ENCODE results near the gene SRBD1.
A peak's percentile ranks its signal among the peaks of the same experiment; 100 is the strongest.

The SRBD1 gene

GRCh38 chr2:45611020-45611859 lies at the start of gene SRBD1:
SRBD1 (minus strand) TSS chr2:45611267; CDS start chr2:45605441, 5,826 bp downstream.
- peak; percentile 87 to 93 (median 88) for DNase-seq (ENCODE audit: low read depth in 3 of 3)

GRCh38 chr2:45654250-45654649 lies 43.2 kb upstream of the SRBD1 start:
- DNase-seq (ENCODE audit: low read depth in 3 of 3), result no peak

GRCh38 chr2:45653122-45653913 lies 42.3 kb upstream of the SRBD1 start:
- no peak for DNase-seq (ENCODE audit: low read depth in 3 of 3)

- peak in 1 of 3 donors; percentile 17 for DNase-seq (ENCODE audit: low read depth in 3 of 3)
Observed at GRCh38 chr2:45652090-45653031, 41.3 kb upstream of the SRBD1 start.

GRCh38 chr2:45651415-45652089 lies 40.5 kb upstream of the SRBD1 start, which contains the start of gene PRKCE:
PRKCE (plus strand) TSS chr2:45651675.
- peak; percentile 15 to 56 (median 27) for DNase-seq (ENCODE audit: low read depth in 3 of 3)

- DNase-seq (ENCODE audit: low read depth in 3 of 3), result peak; percentile 75 to 80 (median 76)
Observed at GRCh38 chr2:45650851-45651414, 39.9 kb upstream of the SRBD1 start.

GRCh38 chr2:45649858-45650811 lies 39.1 kb upstream of the SRBD1 start:
- peak; percentile 16 to 57 (median 18) for DNase-seq (ENCODE audit: low read depth in 3 of 3)

- DNase-seq (ENCODE audit: low read depth in 3 of 3), result no peak
Observed at GRCh38 chr2:45649462-45649857, 38.4 kb upstream of the SRBD1 start.

GRCh38 chr2:45648636-45649035 lies 37.6 kb upstream of the SRBD1 start:
- no peak for DNase-seq (ENCODE audit: low read depth in 3 of 3)

- no peak for DNase-seq (ENCODE audit: low read depth in 3 of 3)
Observed at GRCh38 chr2:45647986-45648520, 37.0 kb upstream of the SRBD1 start.

- no peak for DNase-seq (ENCODE audit: low read depth in 3 of 3)
Observed at GRCh38 chr2:45647356-45647755, 36.3 kb upstream of the SRBD1 start.

- DNase-seq (ENCODE audit: low read depth in 3 of 3), result no peak
Observed at GRCh38 chr2:45646289-45646688, 35.2 kb upstream of the SRBD1 start.

GRCh38 chr2:45643543-45644542 lies 32.8 kb upstream of the SRBD1 start:
- DNase-seq (ENCODE audit: low read depth in 3 of 3), result peak; percentile 29 to 71 (median 57)

- DNase-seq (ENCODE audit: low read depth in 3 of 3), result no peak
Observed at GRCh38 chr2:45643095-45643494, 32.0 kb upstream of the SRBD1 start.

- DNase-seq (ENCODE audit: low read depth in 3 of 3), result no peak
Observed at GRCh38 chr2:45640576-45640975, 29.5 kb upstream of the SRBD1 start.

- no peak for DNase-seq (ENCODE audit: low read depth in 3 of 3)
Observed at GRCh38 chr2:45637440-45637839, 26.4 kb upstream of the SRBD1 start.

GRCh38 chr2:45636008-45636407 lies 24.9 kb upstream of the SRBD1 start:
- no peak for DNase-seq (ENCODE audit: low read depth in 3 of 3)

- no peak for DNase-seq (ENCODE audit: low read depth in 3 of 3)
Observed at GRCh38 chr2:45634223-45634622, 23.2 kb upstream of the SRBD1 start.
